DND-41 (cell line): ENCODE measurements around the gene MYT1.
A peak's percentile ranks its signal among the peaks of the same experiment; 100 is the strongest.

Experiments used
- EZH2 ChIP-seq: IDR thresholded peaks from 3 replicates; pipeline ENCODE4 v1.6.1; 2012; ENCODE audit warnings: borderline replicate concordance, low read depth, mild to moderate bottlenecking, moderate library complexity, low read length, inconsistent platforms; ENCODE audit not compliant: severe bottlenecking
- TF ChIP-seq, protein P1 (sequence below): IDR thresholded peaks from 2 replicates; pipeline ENCODE4 v1.5.1; 2012; ENCODE audit warnings: borderline replicate concordance, low read length, moderate library complexity, mild to moderate bottlenecking; ENCODE audit not compliant: poor library complexity, severe bottlenecking; ENCODE audit errors: extremely low read depth

DNA sequence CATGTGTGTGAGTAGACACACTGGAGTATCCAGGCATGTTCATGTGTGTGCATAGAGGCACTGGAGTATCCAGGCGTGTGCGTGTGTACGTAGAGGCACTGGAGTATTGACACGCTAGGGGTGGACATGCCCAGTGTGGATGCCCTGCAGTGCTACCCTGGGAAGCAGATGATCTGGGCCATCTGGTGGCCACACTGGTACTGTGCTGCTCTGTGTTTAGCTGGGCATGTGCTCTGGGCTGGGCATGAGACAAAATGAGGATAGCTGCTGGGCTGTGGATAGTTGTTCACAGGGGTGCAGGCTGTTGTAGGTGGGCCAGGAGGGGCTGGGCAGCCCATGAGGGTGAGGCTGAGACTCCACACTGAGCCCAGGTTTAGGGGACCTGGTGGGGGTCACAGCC, 32.8 kb upstream of the MYT1 start:
- TF ChIP-seq, protein P1, sequence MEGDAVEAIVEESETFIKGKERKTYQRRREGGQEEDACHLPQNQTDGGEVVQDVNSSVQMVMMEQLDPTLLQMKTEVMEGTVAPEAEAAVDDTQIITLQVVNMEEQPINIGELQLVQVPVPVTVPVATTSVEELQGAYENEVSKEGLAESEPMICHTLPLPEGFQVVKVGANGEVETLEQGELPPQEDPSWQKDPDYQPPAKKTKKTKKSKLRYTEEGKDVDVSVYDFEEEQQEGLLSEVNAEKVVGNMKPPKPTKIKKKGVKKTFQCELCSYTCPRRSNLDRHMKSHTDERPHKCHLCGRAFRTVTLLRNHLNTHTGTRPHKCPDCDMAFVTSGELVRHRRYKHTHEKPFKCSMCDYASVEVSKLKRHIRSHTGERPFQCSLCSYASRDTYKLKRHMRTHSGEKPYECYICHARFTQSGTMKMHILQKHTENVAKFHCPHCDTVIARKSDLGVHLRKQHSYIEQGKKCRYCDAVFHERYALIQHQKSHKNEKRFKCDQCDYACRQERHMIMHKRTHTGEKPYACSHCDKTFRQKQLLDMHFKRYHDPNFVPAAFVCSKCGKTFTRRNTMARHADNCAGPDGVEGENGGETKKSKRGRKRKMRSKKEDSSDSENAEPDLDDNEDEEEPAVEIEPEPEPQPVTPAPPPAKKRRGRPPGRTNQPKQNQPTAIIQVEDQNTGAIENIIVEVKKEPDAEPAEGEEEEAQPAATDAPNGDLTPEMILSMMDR, result peak; percentile 46
- TF ChIP-seq EZH2, result no peak
